ENCODE data around the gene LENG1.

GRCh38 chr19:54127688-54128440, 31.7 kb downstream of the LENG1 start:
- TF ChIP-seq POLR2A (IDR thresholded peaks at IDR 0.05; ENCODE audit: low read length) (no peak), GATA1 (IDR thresholded peaks at IDR 0.05; ENCODE audit: low read depth, low read length) (no peak)
